DOHH2 (cell line): ENCODE data around the gene S100Z.

ENCODE experiments used
- H3F3A ChIP-seq: fragments of 200-600 bp; sonication (generic), shearing (Covaris generic); 2 replicates; pipeline ENCODE4 v1.6.0; 2016; ENCODE audit warnings: antibody characterized with exemption, mild to moderate bottlenecking; ENCODE audit not compliant: control insufficient read depth, insufficient read depth
- H3K27ac ChIP-seq: fragments of 200-600 bp; sonication (generic); 2 replicates; pipeline ENCODE4 v1.5.1; 2014; ENCODE audit warnings: low read depth, mild to moderate bottlenecking, low read length, moderate library complexity
- H3K27me3 ChIP-seq: fragments of 200-600 bp; sonication (generic); 2 replicates; pipeline ENCODE4 v1.6.1; 2014; ENCODE audit warnings: mild to moderate bottlenecking, low read length, mixed read lengths; ENCODE audit not compliant: control insufficient read depth
- H3K36me3 ChIP-seq: fragments of 200-600 bp; sonication (generic); 2 replicates; pipeline ENCODE4 v1.6.1; 2014; ENCODE audit warnings: mild to moderate bottlenecking, low read length, moderate library complexity, mixed read lengths; ENCODE audit not compliant: control insufficient read depth
- H3K4me1 ChIP-seq: fragments of 200-600 bp; sonication (generic); 2 replicates; pipeline ENCODE4 v1.6.1; 2014; ENCODE audit warnings: mild to moderate bottlenecking, low read length, mixed read lengths; ENCODE audit not compliant: control insufficient read depth
- H3K4me2 ChIP-seq: fragments of 200-600 bp; sonication (generic); 2 replicates; pipeline ENCODE4 v1.6.0; 2014; ENCODE audit warnings: mild to moderate bottlenecking, low read length, moderate library complexity
- H3K4me3 ChIP-seq: fragments of 200-600 bp; sonication (generic); 2 replicates; pipeline ENCODE4 v1.5.1; 2014; ENCODE audit warnings: mild to moderate bottlenecking, low read length, mixed read lengths
- H3K79me2 ChIP-seq: fragments of 200-600 bp; sonication (generic); 2 replicates; pipeline ENCODE4 v1.6.1; 2014; ENCODE audit warnings: mild to moderate bottlenecking, low read length, mixed read lengths; ENCODE audit not compliant: control insufficient read depth
- H3K9me2 ChIP-seq: fragments of 200-600 bp; sonication (generic); replicated peaks from 2 replicates; pipeline ENCODE4 v1.6.1; 2014; ENCODE audit warnings: mild to moderate bottlenecking, low read length, mixed read lengths; ENCODE audit not compliant: control insufficient read depth
- H3K9me3 ChIP-seq: fragments of 200-600 bp; sonication (generic); 2 replicates; pipeline ENCODE4 v1.6.1; 2014; ENCODE audit warnings: antibody characterized with exemption, low read length, mixed read lengths; ENCODE audit not compliant: control insufficient read depth, insufficient read depth
- H4K20me1 ChIP-seq: fragments of 200-600 bp; sonication (generic); 2 replicates; pipeline ENCODE4 v1.6.0; 2014; ENCODE audit warnings: low read depth, mild to moderate bottlenecking, antibody characterized with exemption, low read length, moderate library complexity; ENCODE audit not compliant: control insufficient read depth, insufficient read depth
- EZH2phosphoT487 ChIP-seq: fragments of 200-600 bp; sonication (generic); IDR thresholded peaks from 2 replicates; pipeline ENCODE4 v1.6.1; 2017; ENCODE audit warnings: borderline replicate concordance, mild to moderate bottlenecking, antibody characterized with exemption, low read length, moderate library complexity, mixed read lengths
- TF ChIP-seq, protein P1 (sequence below): fragments of 200-600 bp; sonication (generic); IDR thresholded peaks from one replicate; pipeline ENCODE4 v1.5.1; 2014; ENCODE audit warnings: antibody characterized with exemption, mild to moderate bottlenecking, low read depth, low read length; ENCODE audit not compliant: poor library complexity, severe bottlenecking

Gene S100Z

GRCh38 chr5:76816110-76816831 lies 33.5 kb upstream of the S100Z start:
- no peak overlapping the region for H3K27ac ChIP-seq
- no peaks in the 10 kb centered on the region for H3K4me1 ChIP-seq
- H3K36me3 ChIP-seq = no peaks in the 10 kb centered on the region
- no peak overlapping the region for H3K4me2 ChIP-seq
- no peaks in the 10 kb centered on the region for H3K9me2 ChIP-seq
- TF ChIP-seq, protein P1, sequence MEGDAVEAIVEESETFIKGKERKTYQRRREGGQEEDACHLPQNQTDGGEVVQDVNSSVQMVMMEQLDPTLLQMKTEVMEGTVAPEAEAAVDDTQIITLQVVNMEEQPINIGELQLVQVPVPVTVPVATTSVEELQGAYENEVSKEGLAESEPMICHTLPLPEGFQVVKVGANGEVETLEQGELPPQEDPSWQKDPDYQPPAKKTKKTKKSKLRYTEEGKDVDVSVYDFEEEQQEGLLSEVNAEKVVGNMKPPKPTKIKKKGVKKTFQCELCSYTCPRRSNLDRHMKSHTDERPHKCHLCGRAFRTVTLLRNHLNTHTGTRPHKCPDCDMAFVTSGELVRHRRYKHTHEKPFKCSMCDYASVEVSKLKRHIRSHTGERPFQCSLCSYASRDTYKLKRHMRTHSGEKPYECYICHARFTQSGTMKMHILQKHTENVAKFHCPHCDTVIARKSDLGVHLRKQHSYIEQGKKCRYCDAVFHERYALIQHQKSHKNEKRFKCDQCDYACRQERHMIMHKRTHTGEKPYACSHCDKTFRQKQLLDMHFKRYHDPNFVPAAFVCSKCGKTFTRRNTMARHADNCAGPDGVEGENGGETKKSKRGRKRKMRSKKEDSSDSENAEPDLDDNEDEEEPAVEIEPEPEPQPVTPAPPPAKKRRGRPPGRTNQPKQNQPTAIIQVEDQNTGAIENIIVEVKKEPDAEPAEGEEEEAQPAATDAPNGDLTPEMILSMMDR = no peak
- no peak for TF ChIP-seq EZH2phosphoT487
- peaks cover 8% of the 10 kb centered on the region for H3K27me3 ChIP-seq
- no peaks in the 10 kb centered on the region for H3K79me2 ChIP-seq
- no peak overlapping the region for H3K4me3 ChIP-seq
- H3K9me3 ChIP-seq = no peaks in the 10 kb centered on the region
- H4K20me1 ChIP-seq = no peaks in the 10 kb centered on the region
- H3F3A ChIP-seq = no peaks in the 10 kb centered on the region

GRCh38 chr5:76818844-76819831 lies 30.7 kb upstream of the S100Z start, which contains the start of gene F2RL1:
Gene F2RL1 (plus strand): TSS chr5:76819030. CDS start chr5:76819183, 153 bp downstream.
- H3K4me3 ChIP-seq = no peak within 1 kb of the TSS
- H3K4me1 ChIP-seq = no peaks in the 10 kb centered on the region

GRCh38 chr5:76819851-76820525 lies 29.8 kb upstream of the S100Z start:
- Histone ChIP-seq H4K20me1 (no peaks in the 10 kb centered on the region), H3K79me2 (no peaks in the 10 kb centered on the region), H3K4me3 (no peak overlapping the region), H3K4me1 (no peaks in the 10 kb centered on the region), H3K9me3 (no peaks in the 10 kb centered on the region), H3K9me2 (no peaks in the 10 kb centered on the region), H3K4me2 (no peak overlapping the region), H3K36me3 (no peaks in the 10 kb centered on the region), H3K27me3 (peaks cover 8% of the 10 kb centered on the region), H3F3A (no peaks in the 10 kb centered on the region), H3K27ac (no peak overlapping the region)
- TF ChIP-seq, protein P1 = no peak
- no peak for TF ChIP-seq EZH2phosphoT487

More at GRCh38 chr5:76818844-76819831, 30.7 kb upstream of the S100Z start, which contains the start of gene F2RL1:
- Histone ChIP-seq H3K9me3 (no peaks in the 10 kb centered on the region), H4K20me1 (no peaks in the 10 kb centered on the region), H3K27me3 (peaks cover 8% of the 10 kb centered on the region), H3K27ac (no peak within 1 kb of the TSS), H3K9me2 (no peaks in the 10 kb centered on the region), H3K79me2 (no peaks in the 10 kb centered on the region), H3K36me3 (no peaks in the 10 kb centered on the region), H3F3A (no peaks in the 10 kb centered on the region), H3K4me2 (no peak within 1 kb of the TSS)
- TF ChIP-seq, protein P1 = no peak
- TF ChIP-seq EZH2phosphoT487 = no peak
